ENCODE measurements around the gene C17orf58.
"Not testable (repeated sequence)": the region's sequence is repeated elsewhere in the genome, so short reads cannot be mapped to it uniquely, and the experiment has no call there.

DNA sequence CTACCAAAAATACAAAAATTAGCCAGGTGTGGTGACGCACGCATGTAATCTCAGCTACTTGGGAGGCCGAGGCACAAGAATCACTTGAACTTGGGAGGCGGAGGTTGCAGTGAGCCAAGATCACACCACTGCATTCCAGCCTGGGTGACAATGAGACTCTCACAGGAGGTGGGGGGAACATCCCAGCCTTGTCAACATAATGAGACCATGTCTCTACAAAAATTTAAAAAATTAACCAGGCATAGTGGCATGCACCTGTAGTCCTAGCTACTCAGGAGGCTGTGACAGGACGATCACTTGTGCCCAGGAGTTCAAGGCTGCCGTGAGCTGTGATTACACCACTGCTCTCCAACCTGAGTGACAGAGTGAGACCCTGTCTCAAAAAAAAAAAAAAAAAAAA is 20.0 kb downstream of the C17orf58 start:
- TF ChIP-seq, protein P1, sequence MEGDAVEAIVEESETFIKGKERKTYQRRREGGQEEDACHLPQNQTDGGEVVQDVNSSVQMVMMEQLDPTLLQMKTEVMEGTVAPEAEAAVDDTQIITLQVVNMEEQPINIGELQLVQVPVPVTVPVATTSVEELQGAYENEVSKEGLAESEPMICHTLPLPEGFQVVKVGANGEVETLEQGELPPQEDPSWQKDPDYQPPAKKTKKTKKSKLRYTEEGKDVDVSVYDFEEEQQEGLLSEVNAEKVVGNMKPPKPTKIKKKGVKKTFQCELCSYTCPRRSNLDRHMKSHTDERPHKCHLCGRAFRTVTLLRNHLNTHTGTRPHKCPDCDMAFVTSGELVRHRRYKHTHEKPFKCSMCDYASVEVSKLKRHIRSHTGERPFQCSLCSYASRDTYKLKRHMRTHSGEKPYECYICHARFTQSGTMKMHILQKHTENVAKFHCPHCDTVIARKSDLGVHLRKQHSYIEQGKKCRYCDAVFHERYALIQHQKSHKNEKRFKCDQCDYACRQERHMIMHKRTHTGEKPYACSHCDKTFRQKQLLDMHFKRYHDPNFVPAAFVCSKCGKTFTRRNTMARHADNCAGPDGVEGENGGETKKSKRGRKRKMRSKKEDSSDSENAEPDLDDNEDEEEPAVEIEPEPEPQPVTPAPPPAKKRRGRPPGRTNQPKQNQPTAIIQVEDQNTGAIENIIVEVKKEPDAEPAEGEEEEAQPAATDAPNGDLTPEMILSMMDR (IDR thresholded peaks at IDR 0.05) = not testable (repeated sequence)
- TF ChIP-seq EZH2 (IDR thresholded peaks at IDR 0.05) = not testable (repeated sequence)
